ENCODE results near the gene C19orf18. TPM values are rescaled to one million over a fixed set of nuclear protein-coding genes. Genes with fewer than 3 reads are reported as not detected.

The C19orf18 gene
- 0.45 TPM in 1 of 2 replicates, not detected in the other for polyA plus RNA-seq

DNA sequence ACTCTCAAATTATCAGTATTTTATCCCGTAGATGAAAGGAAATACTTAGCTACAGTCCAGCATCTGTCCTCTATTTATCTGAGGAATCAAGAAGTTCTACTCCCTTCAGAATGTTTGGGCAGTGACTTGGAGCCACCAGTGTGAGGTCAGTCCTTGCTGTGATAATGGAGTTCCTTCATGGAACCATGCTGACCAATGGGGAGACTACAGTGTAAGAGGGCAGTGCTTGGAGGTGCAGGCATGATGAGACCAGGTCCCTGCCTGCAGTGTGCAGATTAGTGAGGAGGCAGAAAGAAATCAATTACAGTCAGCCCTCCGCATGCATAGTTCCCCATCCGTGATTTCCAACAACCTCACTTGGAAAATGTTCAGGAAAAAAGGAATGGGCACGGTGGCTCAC is at the start of gene C19orf18:
Gene C19orf18, minus strand, starts transcription at position 101 of the 400 bp plus-strand sequence. CDS start 102 bp downstream, outside the sequence.

DNA sequence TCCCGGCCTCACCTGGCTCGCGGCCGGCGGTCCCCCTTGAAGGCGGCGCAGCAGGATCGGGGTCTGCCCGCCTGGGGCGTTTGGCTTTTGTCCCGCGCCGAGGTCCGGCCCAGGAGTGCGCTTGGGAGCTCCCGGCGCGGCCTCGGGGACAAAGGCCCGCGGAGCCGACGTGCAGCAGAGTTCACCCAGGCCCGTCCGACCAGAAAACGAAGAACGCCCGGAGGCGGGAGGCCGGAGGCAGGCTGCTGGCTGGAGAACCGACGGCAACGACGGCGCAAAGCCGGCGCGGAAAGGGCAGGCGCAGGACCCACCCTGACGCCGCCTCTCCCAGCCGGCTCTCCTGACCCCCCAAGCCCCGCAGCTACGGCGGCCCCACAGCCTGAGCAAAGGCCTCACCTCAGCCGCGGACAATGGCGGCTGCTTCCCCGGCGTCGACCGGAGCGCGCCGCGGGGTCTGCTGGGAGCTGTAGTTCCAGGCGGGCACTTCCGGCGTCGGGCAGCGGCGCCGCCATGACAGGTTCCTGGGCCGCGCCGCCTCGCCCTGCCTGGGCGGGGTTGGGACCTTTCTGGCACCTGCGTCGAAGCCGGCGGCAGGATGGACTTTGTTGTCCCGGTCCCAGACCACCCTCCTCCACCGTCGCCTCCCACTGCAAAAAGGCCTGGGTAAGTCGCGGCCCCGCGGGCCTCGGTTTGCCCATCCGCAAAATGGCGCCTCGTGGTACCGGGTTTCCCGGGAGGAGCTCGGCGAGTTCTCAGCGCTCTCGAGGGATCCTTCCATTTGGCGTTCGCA is 28.2 kb upstream of the C19orf18 start, which contains the start of gene ZNF606:
Gene ZNF606, minus strand, starts transcription at position 437 of the 790 bp plus-strand sequence. CDS start 1,501 bp downstream, outside the sequence.

DNA sequence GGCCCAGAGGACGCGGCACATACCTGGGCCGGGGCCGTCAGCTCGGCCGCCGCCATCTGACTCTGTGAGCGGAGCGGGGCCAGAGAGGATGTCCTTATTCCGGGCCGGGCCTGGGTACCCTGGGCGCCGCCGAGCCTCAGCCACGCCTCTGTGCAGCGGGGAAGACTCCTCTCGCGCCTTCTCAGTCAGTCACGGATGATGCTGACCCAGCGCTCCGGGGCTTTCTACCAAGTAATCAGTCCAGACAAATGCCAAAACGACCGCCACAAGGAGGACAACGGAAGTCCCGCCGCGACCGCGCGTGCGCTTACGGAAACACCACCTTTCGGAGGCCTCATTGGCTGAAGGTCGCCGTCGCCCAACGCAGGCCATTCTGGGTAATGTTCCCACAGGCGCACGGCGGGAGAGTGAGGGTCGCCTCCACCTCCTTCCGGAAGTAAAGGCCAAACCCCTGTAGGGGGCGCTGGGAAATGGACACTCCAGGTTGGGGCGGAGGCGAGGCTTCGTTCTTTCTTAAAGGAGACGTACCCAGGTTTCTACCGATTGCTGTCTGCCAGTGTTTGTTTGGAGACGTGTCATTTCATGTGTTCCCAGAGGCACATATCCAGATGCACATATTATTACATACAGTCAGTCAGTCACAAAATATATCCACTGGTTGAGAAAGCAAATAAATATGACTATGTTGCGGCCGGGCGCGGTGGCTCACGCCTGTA is 26.8 kb downstream of the C19orf18 start, which contains the start of gene ZNF256:
Gene ZNF256, minus strand, starts transcription at position 288 of the 716 bp plus-strand sequence. Its CDS starts 232 bp downstream, at position 56.

DNA sequence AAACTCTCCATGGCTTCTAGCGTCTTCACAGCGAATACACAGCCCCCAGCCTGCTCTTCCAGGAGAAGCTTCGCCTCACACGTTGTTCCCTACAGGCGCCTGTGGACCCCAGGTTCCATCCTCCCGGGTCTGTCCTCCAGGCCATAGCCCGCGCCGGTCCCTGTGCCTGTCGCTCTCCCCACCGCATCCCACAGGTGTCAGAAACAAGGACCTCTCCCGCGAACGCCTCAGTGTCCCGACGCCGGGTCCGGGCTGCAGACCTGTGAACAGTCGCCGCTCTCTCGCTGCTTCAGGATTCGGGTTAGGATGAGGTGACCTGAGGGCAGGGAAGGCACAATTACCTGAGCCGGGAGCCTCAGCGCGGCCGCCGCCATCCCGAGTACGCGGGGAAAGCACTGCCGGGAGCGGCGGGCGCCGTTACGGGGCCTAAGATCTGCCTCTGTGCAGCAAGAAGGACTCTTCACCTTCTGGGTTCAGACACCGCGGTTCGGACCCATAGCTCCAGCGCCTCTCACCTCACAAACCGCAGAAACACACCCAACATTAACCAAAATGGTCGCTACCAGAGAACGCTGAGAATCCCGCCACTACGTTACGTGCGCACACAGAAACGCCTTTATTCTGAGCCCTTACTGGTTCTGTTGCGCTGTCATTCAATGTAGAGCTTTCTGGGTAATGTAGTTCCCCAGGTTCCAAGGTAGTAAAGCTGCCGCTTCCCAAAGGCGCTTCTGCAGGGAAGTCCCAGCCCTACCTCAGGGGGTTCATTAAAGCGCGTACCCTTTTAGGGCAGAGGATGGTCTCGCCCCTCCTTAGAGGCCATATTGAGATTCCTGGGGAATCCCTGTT is 39.3 kb downstream of the C19orf18 start, which contains the start of gene ZNF418:
Gene ZNF418, minus strand, starts transcription at position 583 of the 846 bp plus-strand sequence. CDS start 1,580 bp downstream, outside the sequence.

DNA sequence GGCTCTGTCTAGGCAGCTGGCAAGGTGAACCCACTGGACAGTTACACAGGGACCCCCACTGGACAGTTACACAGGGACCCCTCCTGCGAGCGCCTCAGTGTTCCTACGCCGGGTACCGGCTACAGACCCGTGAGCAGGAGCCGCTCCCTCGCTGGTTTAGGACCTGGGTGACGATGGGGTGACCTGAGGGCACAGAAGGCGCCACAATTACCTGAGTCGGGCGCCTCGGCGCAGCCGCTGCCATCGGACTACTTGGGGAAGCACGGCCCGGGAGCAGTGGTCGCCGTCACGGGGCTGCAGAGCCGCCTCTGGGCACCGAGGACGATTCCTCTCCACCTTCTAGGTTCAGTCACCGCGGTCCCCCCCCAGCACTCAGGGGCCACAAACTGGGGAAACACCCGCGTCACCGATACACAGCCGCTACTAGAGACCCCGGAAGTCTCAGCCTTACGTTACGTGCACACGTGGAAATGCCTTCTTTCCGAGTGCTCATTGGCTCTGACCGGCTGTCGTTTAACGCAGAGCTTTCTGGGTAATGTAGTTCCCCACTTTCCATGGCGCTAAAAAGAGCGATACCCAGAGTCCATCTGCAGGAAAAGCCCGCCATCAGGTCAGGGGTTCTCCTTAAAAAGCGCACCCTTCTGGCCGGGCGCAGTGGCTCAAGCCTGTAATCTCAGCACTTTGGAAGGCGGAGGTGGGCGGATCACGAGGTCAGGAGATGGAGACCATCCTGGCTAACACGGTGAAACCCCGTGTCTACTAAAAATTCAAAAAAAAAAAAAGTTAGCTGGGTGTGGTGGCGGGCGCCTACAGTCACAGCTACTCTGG is 58.0 kb downstream of the C19orf18 start, which contains the start of gene ZNF417:
Gene ZNF417, minus strand, starts transcription at position 425 of the 828 bp plus-strand sequence. Its CDS starts 181 bp downstream, at position 244.

Other genes with a start within 250 kb of the C19orf18 start
- gene ZNF671, start 246.9 kb downstream of the C19orf18 start, polyA plus RNA-seq = 3.8 and 9.9 TPM in 2 replicates
- 2.2 and 2.5 TPM in 2 replicates for gene ZNF776, start 227.7 kb downstream of the C19orf18 start, polyA plus RNA-seq
- 1.1 and 3.2 TPM in 2 replicates for gene ZNF586, start 204.9 kb downstream of the C19orf18 start, polyA plus RNA-seq
- gene ZNF552, start 159.6 kb downstream of the C19orf18 start, polyA plus RNA-seq = 2.5 and 2.6 TPM in 2 replicates
- 2.7 TPM in 1 of 2 replicates, not detected in the other for gene ZNF587B, start 144.2 kb downstream of the C19orf18 start, polyA plus RNA-seq
- 9.4 and 10.9 TPM in 2 replicates for gene ZNF587, start 124.7 kb downstream of the C19orf18 start, polyA plus RNA-seq
- gene ZNF814, start 85.5 kb downstream of the C19orf18 start, polyA plus RNA-seq = 44.4 and 50.3 TPM in 2 replicates
- 1.8 and 4.3 TPM in 2 replicates for gene ZNF417, start 57.9 kb downstream of the C19orf18 start, polyA plus RNA-seq
- gene ZNF418, start 39.1 kb downstream of the C19orf18 start, polyA plus RNA-seq = 1.4 and 3.7 TPM in 2 replicates
- 1.2 and 3.0 TPM in 2 replicates for gene ZNF256, start 26.8 kb downstream of the C19orf18 start, polyA plus RNA-seq
- 5.3 and 13.3 TPM in 2 replicates for gene ZNF606, start 28.3 kb upstream of the C19orf18 start, polyA plus RNA-seq
- 0.52 TPM in 1 of 2 replicates, not detected in the other for gene ZSCAN1, start 59.5 kb upstream of the C19orf18 start, polyA plus RNA-seq
- gene ZNF135, start 84.7 kb upstream of the C19orf18 start, polyA plus RNA-seq = 5.3 and 5.6 TPM in 2 replicates
- gene ZSCAN18, start 123.7 kb upstream of the C19orf18 start, polyA plus RNA-seq = 24.8 and 26.1 TPM in 2 replicates
- gene ZNF329, start 176.3 kb upstream of the C19orf18 start, polyA plus RNA-seq = 2.5 and 2.9 TPM in 2 replicates
- gene ZNF274, start 208.5 kb upstream of the C19orf18 start, polyA plus RNA-seq = 4.2 and 9.0 TPM in 2 replicates